ENCODE measurements around the gene HECW1.

DNA sequence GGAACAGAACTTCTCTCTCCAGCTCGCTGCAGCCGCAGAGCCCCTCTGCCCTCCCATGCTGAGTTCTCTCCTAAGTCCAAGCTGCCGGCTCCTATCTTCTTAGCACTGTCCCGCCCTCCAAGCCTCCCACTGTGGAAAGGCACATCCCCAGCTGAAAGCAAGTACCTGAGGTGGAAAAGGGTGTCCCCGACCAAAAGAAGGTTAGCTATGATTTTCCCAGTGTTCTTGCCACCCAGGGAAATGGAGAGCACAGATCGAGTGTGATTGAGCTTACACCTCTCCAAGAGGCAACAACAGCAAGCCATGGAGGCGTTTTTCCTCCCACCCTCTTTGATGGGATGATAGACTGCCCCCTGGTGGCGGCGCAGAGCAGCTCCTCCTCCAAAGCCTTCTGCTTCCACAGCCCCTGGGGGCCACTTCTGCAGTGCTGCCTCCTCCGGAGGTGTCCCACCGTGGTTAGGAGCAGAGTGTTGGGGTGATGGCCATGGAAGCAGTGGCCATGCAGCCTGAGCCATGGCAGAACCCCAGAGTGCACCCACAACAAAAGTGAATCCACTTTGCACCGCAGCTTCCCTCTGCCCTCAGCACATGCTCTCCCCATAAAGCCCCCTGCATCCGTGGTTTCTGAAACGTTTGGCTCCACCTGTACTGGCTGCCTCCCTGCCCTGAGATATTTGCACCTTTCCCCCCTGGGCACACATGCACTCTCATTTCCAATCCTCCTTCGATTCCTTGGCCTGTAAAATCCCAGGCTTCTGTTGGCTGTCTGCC, 327.4 kb downstream of the HECW1 start:
- TF ChIP-seq, protein P1, sequence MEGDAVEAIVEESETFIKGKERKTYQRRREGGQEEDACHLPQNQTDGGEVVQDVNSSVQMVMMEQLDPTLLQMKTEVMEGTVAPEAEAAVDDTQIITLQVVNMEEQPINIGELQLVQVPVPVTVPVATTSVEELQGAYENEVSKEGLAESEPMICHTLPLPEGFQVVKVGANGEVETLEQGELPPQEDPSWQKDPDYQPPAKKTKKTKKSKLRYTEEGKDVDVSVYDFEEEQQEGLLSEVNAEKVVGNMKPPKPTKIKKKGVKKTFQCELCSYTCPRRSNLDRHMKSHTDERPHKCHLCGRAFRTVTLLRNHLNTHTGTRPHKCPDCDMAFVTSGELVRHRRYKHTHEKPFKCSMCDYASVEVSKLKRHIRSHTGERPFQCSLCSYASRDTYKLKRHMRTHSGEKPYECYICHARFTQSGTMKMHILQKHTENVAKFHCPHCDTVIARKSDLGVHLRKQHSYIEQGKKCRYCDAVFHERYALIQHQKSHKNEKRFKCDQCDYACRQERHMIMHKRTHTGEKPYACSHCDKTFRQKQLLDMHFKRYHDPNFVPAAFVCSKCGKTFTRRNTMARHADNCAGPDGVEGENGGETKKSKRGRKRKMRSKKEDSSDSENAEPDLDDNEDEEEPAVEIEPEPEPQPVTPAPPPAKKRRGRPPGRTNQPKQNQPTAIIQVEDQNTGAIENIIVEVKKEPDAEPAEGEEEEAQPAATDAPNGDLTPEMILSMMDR (IDR thresholded peaks at IDR 0.05) = peak; percentile 93
- no peak for TF ChIP-seq EZH2 (IDR thresholded peaks at IDR 0.05)

All from neural progenitor cell (in vitro differentiated cells).